Breast epithelium (tissue), 3 donors: ENCODE data around the gene TENM4.

Experiments
- CTCF ChIP-seq, 3 donors: fragments of 450-650 bp; IDR thresholded peaks; one replicate each; pipeline ENCODE4 v1.5.1; 2016 to 2017; ENCODE audit warnings: antibody characterized with exemption in 3 of 3, mild to moderate bottlenecking in 3 of 3, moderate library complexity in 3 of 3
- POLR2A ChIP-seq: fragments of 450-650 bp; IDR thresholded peaks from one replicate; pipeline ENCODE4 v1.6.1; 2016; ENCODE audit warnings: antibody characterized with exemption, mild to moderate bottlenecking, moderate library complexity

GRCh38 chr11:78800096-78800690 lies 640.6 kb downstream of the TENM4 start:
- no peak for TF ChIP-seq CTCF (IDR thresholded peaks at IDR 0.05)
- TF ChIP-seq POLR2A: no peak
